ENCODE measurements around the gene NCMAP. TPM values are rescaled to one million over a fixed set of nuclear protein-coding genes. Genes with fewer than 3 reads are reported as not detected.

NCMAP gene
- total and polyA plus RNA-seq, 2 donors = 0.09 to 0.11 TPM

GRCh38 chr1:24657781-24658180 is 101.9 kb downstream of the NCMAP start:
- Histone ChIP-seq H3K27me3 (ENCODE audit: control insufficient read depth in 2 of 2, insufficient read depth in 1 of 2, low read length in 1 of 2) (no peaks in the 10 kb centered on the region), H3K4me3 (ENCODE audit: low read length in 2 of 2) (no peak overlapping the region), H3K36me3 (ENCODE audit: control insufficient read depth in 2 of 2, insufficient read depth in 2 of 2, low read length in 1 of 2) (peaks cover 37 to 96% of the 10 kb centered on the region in 2 donors), H3K27ac (ENCODE audit: low read depth in 1 of 2, low read length in 1 of 2) (no peak overlapping the region), H3K4me1 (ENCODE audit: control insufficient read depth in 2 of 2, insufficient read depth in 2 of 2, low read length in 2 of 2) (no peaks in the 10 kb centered on the region), H3K9me3 (ENCODE audit: control insufficient read depth in 2 of 2, insufficient read depth in 1 of 2, low read length in 1 of 2) (no peaks in the 10 kb centered on the region)
- WGBS = 96% methylated on average over 3 of the region's 3 CpGs
- DNase-seq (ENCODE audit: low read depth in 6 of 9, low spot score in 9 of 9) = no peak

Other genes starting within 250 kb of the NCMAP start
- gene GRHL3, start 236.7 kb upstream of the NCMAP start, total RNA-seq = 0.90 TPM
- 3.2 TPM for gene GRHL3, start 236.7 kb upstream of the NCMAP start, polyA plus RNA-seq
- gene STPG1, start 142.3 kb upstream of the NCMAP start, total RNA-seq = 3.3 TPM
- gene STPG1, start 142.3 kb upstream of the NCMAP start, polyA plus RNA-seq = 3.5 TPM
- 17.1 TPM for gene NIPAL3, start 140.3 kb upstream of the NCMAP start, total RNA-seq
- 9.2 TPM for gene NIPAL3, start 140.3 kb upstream of the NCMAP start, polyA plus RNA-seq
- gene RCAN3, start 53.3 kb upstream of the NCMAP start, total RNA-seq = 13.2 TPM
- gene RCAN3, start 53.3 kb upstream of the NCMAP start, polyA plus RNA-seq = 21.2 TPM
- 23.5 TPM for gene SRRM1, start 87.2 kb downstream of the NCMAP start, total RNA-seq
- gene SRRM1, start 87.2 kb downstream of the NCMAP start, polyA plus RNA-seq = 61.8 TPM
- gene CLIC4, start 189.4 kb downstream of the NCMAP start, total RNA-seq = 29.9 TPM
- 96.5 TPM for gene CLIC4, start 189.4 kb downstream of the NCMAP start, polyA plus RNA-seq